Measurements from ENCODE around the gene MT2A.
"Not testable (repeated sequence)": the region's sequence is repeated elsewhere in the genome, so short reads cannot be mapped to it uniquely, and the experiment has no call there.

The MT2A gene

DNA sequence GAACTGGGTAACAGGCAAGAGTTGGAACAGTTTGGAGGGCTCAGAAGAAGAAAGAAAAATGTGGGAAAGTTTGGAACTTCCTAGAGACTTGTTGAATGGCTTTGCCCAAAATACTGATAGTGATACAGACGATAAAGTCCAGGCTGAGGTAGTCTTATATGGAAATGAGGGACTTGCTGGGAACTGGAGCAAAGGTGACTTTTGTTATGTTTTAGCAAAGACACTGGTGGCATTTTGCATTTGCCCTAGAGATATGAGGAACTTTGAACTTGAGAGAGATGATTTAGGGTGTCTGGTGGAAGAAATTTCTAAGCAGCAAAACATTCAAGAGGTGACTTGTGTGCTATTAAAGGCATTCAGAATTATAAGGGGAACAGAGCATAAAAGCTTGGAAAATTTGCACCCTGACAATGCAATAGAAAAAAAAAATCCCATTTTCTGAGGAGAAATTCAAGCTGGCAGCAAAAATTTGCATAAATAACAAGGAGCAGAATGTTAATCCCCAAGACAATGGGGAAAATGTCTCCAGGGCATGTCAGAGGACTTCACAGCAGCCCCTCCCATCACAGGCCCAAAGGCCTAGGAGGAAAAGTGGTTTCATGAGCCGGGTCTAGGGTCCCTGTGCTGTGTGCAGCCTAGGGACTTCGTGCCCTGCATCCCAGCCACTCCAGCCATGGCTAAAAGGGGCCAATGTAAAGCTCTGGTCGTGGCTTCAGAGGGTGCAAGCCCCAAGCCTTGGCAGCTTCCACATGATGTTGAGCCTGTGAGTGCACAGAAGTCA, 13.5 kb downstream of the MT2A start:
- DNase-seq (ENCODE audit: low read depth, low spot score): not testable (repeated sequence)

GRCh38 chr16:56623184-56623583, 14.8 kb downstream of the MT2A start:
- not testable (repeated sequence) for DNase-seq (ENCODE audit: low read depth, low spot score)

GRCh38 chr16:56623637-56624036, 15.3 kb downstream of the MT2A start:
- no peak for DNase-seq (ENCODE audit: low read depth, low spot score)

DNA sequence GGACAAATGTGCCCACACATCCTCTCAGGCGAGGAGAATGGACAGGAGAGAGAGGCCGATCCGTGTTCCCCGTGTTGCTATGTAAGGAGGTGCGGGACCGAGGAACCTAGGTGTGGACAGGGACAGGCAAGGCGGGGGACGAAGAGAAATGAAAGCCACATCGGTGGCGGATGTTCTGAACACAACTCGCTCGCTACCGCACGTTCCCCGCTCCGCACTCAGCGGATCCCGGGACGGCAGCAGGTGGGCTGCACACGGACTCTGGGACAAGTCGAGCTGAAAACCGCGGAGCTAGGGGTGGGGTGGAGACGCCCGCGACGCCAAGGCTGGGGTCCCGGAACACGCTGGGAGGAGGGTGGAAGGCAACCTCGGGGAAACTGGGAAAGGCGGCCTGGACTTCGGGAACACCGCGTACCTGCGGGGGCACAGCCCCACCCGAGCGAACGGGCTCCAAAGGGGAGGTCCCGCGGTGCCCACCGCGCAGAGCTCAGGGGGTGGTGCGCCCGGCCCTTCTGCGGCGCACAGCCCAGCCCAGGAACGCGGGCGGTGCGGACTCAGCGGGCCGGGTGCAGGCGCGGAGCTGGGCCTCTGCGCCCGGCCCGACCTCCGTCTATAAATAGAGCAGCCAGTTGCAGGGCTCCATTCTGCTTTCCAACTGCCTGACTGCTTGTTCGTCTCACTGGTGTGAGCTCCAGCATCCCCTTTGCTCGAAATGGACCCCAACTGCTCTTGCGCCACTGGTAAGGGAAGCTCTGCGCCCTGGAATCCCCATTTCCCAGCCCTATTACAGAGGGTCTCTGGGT, 17.0 kb downstream of the MT2A start, which contains the start of gene MT1E:
Gene MT1E (plus strand): TSS at position 642 of the 803 bp plus-strand sequence. CDS start 71 bp downstream, at position 713.
- peak; percentile 78 for DNase-seq (ENCODE audit: low read depth, low spot score)

- no peak for DNase-seq (ENCODE audit: low read depth, low spot score)
These were observed 17.7 kb downstream of the MT2A start for GRCh38 chr16:56625943-56626654.

GRCh38 chr16:56626685-56627084, 18.3 kb downstream of the MT2A start:
- no peak for DNase-seq (ENCODE audit: low read depth, low spot score)

DNA sequence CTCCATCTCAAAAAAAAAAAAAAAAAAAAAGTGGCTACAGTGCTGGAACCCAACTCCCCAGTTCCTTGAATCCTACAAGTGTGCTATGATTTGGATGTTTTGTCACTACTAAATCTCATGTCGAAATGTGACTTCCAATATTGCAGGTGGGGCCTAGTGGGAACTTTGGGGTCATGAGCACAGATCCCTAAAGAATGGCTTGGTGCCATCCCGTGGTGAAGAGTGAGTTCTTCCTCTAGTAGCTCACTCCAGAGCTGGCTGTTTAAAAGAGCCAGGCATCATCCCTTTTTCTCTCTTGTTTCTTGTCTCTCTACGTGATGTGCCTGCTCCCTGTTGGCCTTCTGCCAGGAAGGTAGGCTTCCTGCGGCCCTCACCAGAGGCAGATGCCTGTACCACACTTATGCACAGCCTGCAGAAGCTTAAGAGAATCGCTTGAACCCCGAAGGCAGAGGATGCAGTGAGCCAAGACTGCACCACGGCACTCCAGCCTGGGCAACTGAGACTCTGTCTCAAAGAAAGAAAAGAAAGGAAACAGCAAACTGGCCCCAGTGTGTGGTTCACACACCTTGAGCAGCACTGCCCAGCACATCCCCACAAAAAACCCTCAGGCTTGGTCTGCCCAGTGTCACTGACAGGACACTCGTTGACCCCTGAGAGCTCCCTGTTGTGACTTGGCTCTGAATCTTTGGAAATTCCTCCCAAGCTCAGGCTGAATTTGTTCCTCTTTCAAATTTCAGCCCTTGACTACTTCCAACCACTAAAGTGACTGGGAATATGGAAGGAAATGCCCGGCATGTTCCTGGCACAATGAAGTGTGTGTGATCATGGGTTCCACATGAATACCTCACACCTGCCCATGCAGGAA, 20.3 kb downstream of the MT2A start:
- no peak for DNase-seq (ENCODE audit: low read depth, low spot score)

GRCh38 chr16:56629531-56629930, 21.1 kb downstream of the MT2A start:
- DNase-seq (ENCODE audit: low read depth, low spot score): no peak

GRCh38 chr16:56630134-56630533, 21.8 kb downstream of the MT2A start:
- no peak for DNase-seq (ENCODE audit: low read depth, low spot score)

DNA sequence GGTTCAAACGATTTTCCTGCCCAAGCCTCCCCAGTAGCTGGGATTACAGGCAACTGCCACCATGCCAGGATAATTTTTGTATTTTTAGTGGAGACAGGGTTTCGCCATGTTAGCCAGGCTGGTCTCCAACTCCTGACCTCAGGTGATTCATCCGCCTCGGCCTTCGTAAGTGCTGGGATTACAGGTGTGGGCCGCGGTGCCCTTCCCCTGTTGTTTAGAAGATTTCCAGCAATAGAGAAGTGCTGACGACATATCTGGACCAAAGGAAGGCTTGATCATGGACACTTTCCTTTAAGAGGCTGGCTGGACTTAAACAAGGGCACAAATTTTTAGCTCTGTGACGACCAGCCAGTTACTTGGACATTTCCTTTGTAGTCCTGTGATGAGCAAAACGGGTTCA, 22.8 kb downstream of the MT2A start:
- no peak for DNase-seq (ENCODE audit: low read depth, low spot score)

DNA sequence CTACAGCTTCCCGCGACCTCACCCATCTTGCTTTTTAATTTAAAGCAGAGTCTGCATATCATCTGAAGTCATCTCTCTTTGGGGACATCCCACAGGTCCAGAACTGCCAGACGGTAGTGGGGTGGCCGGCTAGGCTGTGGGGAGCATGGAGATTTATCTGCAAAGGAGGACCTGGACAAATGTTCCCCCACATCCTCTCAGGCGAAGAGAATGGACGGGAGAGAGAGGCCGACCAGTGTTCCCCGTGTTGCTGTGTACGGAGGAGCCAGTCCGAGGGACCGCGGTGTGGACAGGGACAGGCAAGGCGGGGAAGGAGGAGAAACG, 23.4 kb downstream of the MT2A start:
- DNase-seq (ENCODE audit: low read depth, low spot score): no peak

- no peak for DNase-seq (ENCODE audit: low read depth, low spot score)
These were observed 23.9 kb downstream of the MT2A start, which contains the start of gene MT1M for GRCh38 chr16:56632156-56632847. Gene MT1M, plus strand, starts transcription at chr16:56632659. Its CDS starts 73 bp downstream, at chr16:56632732.

DNA sequence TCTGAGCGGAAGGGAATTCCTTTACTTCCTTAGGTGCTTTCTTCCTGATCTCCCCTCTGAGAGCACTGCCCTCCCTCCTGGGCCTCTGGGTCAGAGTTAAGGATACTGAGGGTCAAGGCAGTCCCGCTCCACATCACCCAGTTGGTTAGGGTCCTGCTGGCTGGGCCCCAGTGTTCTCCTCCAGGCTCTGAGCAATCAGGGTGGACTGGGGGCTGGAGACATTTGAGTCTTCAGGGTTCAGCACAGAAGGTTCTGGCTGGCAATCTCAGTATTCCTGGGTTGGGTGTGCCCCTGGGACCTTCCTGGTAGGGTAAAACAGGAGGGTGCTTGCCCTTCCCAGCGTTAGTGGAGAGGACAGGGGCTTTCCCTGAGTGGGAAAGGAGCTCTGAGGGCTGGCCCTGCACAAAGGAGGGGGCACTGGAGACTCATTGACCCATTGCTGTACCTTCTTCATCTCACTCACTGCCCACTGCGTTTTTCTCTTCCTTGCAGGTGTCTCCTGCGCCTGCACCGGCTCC, 24.5 kb downstream of the MT2A start:
- DNase-seq (ENCODE audit: low read depth, low spot score): no peak

GRCh38 chr16:56633535-56633934, 25.2 kb downstream of the MT2A start:
- DNase-seq (ENCODE audit: low read depth, low spot score): no peak

GRCh38 chr16:56634715-56635440, 26.5 kb downstream of the MT2A start:
- DNase-seq (ENCODE audit: low read depth, low spot score): no peak

DNA sequence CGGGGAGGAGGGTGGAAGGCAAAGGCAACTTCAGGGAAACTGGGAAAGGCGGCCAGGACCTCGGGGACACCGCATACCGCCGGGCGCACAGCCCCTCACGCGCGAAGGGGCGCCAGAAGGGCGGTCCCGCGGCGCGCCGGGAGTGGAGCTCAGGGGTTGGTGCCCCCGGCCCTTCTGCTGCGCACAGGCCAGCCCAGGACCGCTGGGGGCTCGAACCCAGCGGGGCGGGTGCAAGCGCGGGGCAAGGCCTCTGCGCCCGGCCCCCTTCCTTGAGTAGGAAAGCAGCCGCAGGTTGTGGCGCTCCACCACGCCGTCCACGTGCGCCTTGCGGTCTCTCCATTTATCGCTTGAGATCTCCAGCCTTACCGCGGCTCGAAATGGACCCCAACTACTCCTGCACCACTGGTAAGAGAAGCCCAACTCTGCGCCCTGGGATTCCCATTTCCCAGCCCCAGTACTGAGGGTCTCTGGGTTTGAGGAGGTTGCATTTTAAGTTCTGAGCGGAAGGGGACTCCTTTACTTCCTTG, 27.1 kb downstream of the MT2A start:
- no peak for DNase-seq (ENCODE audit: low read depth, low spot score)

GRCh38 chr16:56636616-56637413, 28.4 kb downstream of the MT2A start:
- no peak for DNase-seq (ENCODE audit: low read depth, low spot score)

Data from ELF-1 (cell line).